Measurements from ENCODE around the gene ZNF524.

GRCh38 chr19:55579766-55580621 lies 20.1 kb upstream of the ZNF524 start:
- TF ChIP-seq BRF2 (IDR thresholded peaks at IDR 0.05; ENCODE audit: borderline replicate concordance, insufficient read depth, insufficient read length) (no peak), CTCF (IDR thresholded peaks at IDR 0.05 in 2 of 3, conservative IDR thresholded peaks at IDR 0.05 in 1 of 3; ENCODE audit: insufficient read depth in 2 of 3, low read depth in 1 of 3, low read length in 3 of 3) (no peak)
